GM18511 (cell line): ENCODE measurements around the gene LENG1.

Experiments
- ATAC-seq: cut with Tn5 transposase; IDR thresholded peaks from one replicate; pipeline ENCODE4 v1.9.1; 2021; ENCODE audit warnings: mild to moderate bottlenecking, moderate library complexity; ENCODE audit not compliant: unreplicated experiment

The LENG1 gene

DNA sequence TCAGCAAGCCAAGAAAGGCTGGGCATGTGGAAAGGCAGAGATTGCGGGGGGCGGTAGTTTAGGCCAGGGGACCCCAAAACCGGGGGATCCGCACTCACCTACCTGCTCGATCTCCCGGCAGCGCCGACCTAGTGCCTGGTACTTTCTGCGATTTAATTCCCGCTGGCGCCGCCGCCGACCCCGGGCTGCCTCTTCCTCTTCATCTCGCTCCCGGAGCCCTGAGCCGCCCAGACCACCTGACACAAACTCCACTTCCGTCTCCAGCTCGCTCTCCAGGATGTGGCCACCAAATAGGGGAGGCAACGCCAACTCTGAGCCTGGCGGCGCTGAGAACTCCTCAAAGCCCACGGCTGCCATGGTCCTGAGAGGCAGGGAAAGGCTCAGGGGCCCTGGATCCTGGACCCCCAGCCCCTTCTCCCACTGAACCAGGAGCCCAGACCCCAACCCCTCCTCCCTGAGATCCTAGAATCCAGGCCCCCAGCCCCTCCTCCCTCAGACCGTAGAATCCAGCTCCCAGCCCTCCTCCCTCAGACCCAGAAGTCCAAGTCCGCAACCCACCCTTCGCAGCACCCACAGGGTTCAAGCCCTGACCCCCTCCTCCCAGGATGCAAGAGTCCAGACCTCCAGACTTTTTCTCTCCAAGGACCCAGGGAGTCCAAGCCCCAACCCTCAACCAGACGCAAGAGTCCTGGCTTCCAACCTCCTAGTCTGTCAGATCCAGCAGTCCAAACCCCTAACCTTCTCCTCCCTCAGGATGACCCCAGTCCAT lies 45.0 kb downstream of the LENG1 start:
- no peak for ATAC-seq

DNA sequence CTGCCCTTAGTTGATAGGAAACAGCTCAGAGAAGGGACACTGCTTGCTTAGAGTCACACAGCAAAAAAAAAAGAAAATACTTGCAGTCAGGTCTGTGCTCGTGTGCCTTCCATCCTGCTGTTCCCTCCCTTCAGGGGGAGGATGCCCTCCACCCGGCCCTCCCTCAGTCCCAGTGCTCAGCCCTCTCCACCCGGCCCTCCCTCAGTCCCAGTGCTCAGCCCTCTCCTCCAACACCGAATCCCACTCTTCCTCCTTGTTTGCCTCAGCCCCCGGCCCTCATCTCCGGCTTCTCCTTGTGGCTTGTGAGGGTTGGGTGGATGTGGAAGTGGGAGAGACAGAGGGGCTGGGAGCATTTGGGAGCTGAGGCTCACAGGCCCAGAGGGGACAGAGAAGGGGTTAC lies 49.9 kb downstream of the LENG1 start:
- no peak for ATAC-seq

DNA sequence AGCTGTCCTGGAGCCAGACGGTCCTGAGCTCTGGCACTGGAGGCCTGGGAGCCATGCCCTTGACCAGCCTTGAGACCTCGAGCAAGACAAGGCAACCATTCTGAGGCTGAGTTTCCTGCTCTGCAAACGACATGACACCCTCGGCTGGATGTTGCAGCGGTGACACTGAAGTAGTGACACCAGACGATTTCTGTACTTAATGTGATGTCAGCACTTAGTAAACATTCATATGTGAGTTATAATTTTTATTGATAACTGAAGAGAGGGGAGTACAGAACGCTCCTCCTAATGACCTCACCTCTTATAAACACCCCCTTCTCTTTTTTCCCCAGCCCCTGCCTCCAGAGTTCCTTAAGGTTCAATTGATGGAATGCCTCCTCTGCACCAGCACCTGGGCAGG lies 51.0 kb downstream of the LENG1 start:
- ATAC-seq = no peak

DNA sequence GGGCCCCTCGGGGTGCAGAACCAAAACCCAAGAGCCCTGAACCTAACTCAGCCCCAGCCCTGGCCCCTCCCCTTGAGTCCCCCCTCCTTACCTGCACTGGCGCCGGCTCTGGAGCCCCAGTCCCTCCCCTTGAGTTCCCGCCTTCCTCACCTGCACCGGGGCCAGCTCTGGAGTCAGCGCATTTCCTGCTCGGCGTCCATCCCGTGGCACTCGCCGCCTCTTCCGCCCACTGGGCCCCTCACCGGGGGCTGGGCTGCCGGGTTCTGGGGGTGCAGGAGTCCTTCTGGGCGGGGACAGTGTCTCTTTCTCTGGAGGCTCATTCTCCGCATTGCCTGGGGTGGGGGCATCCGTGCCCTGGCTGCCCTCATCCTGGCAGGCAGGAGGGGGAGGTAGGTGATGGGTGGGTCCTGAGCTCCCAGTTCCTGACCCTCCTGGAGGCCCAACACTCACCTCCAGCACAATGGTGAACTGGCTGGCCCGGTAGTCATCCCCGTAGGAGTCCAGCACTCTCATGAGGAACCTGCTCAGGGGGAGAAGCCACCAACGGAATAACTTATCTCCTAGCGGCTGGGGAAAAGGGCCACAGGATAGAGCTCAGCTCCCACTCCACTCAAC lies 51.5 kb downstream of the LENG1 start:
- no peak for ATAC-seq

DNA sequence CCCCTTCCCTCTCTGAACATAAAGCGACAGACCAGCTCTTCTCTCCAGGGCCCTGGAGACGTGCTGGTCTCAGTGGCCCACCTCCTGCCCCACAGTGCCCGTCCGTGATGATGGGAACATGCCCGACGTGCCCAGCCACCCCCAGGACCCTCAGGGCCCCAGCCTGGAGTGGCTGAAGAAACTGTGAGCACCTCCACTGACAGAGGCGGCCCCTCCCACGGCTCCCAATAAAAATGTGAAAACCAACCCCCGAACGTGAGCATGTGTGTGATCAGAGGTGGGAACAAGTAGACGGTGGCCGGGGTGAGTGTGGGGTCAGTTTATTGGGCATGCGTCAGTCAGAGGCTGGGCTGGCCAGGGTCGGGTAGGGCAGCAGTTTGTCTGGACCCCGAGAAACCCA lies 52.8 kb downstream of the LENG1 start:
- no peak for ATAC-seq

- no peak for ATAC-seq
These were observed 53.7 kb downstream of the LENG1 start for GRCh38 chr19:54105796-54106195.
